ENCODE measurements around the gene AKR1C2.

GRCh38 chr10:5047912-5048628 is 44.4 kb upstream of the AKR1C2 start:
- no peak for TF ChIP-seq CTCF (IDR thresholded peaks at IDR 0.05)
- no peak for TF ChIP-seq POLR2A (IDR thresholded peaks at IDR 0.05)
